Keratinocyte (primary cell): ENCODE data around the gene DUSP16.

Source experiments
- CTCF ChIP-seq, 3 experiments: IDR thresholded peaks in 1 of 3; conservative IDR thresholded peaks in 1 of 3; optimal IDR thresholded peaks in 1 of 3; 2 replicates in 2 of 3; 3 replicates in 1 of 3; pipeline versions ENCODE3 to v1.5.1; 2011; ENCODE audit warnings: low read length in 3 of 3, mild to moderate bottlenecking in 3 of 3, moderate library complexity in 2 of 3, control low read depth in 1 of 3, inconsistent platforms in 1 of 3; ENCODE audit not compliant: insufficient read depth in 2 of 3; ENCODE audit errors: extremely low read depth in 1 of 3
- EZH2 ChIP-seq: IDR thresholded peaks from one replicate; pipeline ENCODE4 v1.6.1; 2012; ENCODE audit warnings: inconsistent platforms, mild to moderate bottlenecking, low read length, moderate library complexity

DNA sequence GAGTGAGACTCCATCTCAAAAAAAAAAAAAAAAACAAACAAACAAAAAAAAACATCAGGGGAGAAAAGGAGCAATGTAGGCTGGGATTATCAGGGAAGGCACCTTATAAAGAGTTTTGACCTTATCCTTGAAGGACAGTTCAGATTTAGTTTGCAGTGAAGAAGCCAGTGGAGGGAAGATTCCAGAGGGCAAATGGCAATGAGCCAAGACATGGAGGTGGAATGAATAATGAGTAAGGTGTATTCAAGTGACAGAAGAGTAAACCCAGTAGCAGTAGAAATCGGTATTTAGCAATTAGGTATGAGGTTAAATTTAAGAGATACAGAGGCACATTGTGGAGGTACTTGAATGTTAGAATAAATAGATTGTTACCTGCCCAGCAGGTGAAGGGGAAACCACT, 2.2 kb upstream of the DUSP16 start:
- TF ChIP-seq CTCF (optimal IDR thresholded peaks at IDR 0.05 in 1 of 3, IDR thresholded peaks at IDR 0.05 in 1 of 3, conservative IDR thresholded peaks at IDR 0.05 in 1 of 3; ENCODE audit: extremely low read depth in 1 of 3, insufficient read depth in 2 of 3, low read length in 3 of 3) (no peak), EZH2 (no peak)
